ENCODE measurements around the gene DPYSL5. TPM values are rescaled to one million over a fixed set of nuclear protein-coding genes. Genes with fewer than 3 reads are reported as not detected.

DPYSL5 gene
- polyA plus RNA-seq, 2 of the 4 experiments (the other 2 are of a cell fraction), result 2.5 to 8.2 TPM

GRCh38 chr2:26997394-26997793 lies 149.5 kb downstream of the DPYSL5 start:
- 85% methylated on average over 10 of the region's 10 CpGs for WGBS (ENCODE audit: missing lambda C conversion rate)
- ChIA-PET CTCF (interaction anchor here (1.1 to 6.9 kb wide), 6 partner anchors 12 to 151 kb away, joined by 3 to 58 read pairs (median 8); no protein-coding TSS in a partner anchor), POLR2A (no interaction called here)
- ATAC-seq (no peak), DNase-seq (ENCODE audit: low read depth in 1 of 2, low spot score in 1 of 2) (no peak), FAIRE-seq (no peak)
- no peak for TF ChIP-seq HDAC2 (IDR thresholded peaks at IDR 0.05)
- Histone ChIP-seq H3K4me2 (no peak overlapping the region), H3K27ac (no peak overlapping the region), H3K4me3 (no peak overlapping the region), H3K9me3 (no peaks in the 10 kb centered on the region), H3K4me1 (peaks cover 7% of the 10 kb centered on the region; the same call in 1 of the 3 replicates)

- WGBS (ENCODE audit: missing lambda C conversion rate), result 65% methylated on average over 1 of the region's 1 CpG
- TF ChIP-seq USF2 (IDR thresholded peaks at IDR 0.05) (no peak), FOXS1 (CRISPR knock-in tag; IDR thresholded peaks at IDR 0.05) (no peak), CBX8 (IDR thresholded peaks at IDR 0.05) (no peak), REST (IDR thresholded peaks at IDR 0.05) (no peak), PHF8 (IDR thresholded peaks at IDR 0.05; ENCODE audit: borderline replicate concordance, low read depth) (no peak), MAFK (IDR thresholded peaks at IDR 0.05; ENCODE audit: partially characterized antibody) (no peak), HMGXB4 (CRISPR knock-in tag; IDR thresholded peaks at IDR 0.05; ENCODE audit: borderline replicate concordance) (no peak), SMC3 (IDR thresholded peaks at IDR 0.05) (no peak)
- Histone ChIP-seq H3K4me3 (no peak overlapping the region), H3K4me2 (no peak overlapping the region), H3K9me3 (no peaks in the 10 kb centered on the region), H3K27ac (no peak overlapping the region), H3K4me1 (peaks cover 7% of the 10 kb centered on the region; the same call in 1 of the 3 replicates)
- CTCF ChIA-PET, result interaction anchor here (0.9 to 6.9 kb wide), 8 partner anchors 9 to 152 kb away, joined by 3 to 58 read pairs (median 6); no protein-coding TSS in a partner anchor
- no peak for ATAC-seq
- no peak for DNase-seq (ENCODE audit: low read depth in 1 of 2, low spot score in 1 of 2)
- no peak for FAIRE-seq
- POLR2A ChIA-PET, result no interaction called here
These were observed 150.4 kb downstream of the DPYSL5 start for GRCh38 chr2:26998323-26998722.

Other genes with a start within 250 kb of the DPYSL5 start
- 1.0 and 2.7 TPM in 2 replicates for gene CIB4, start 206.8 kb upstream of the DPYSL5 start, polyA plus RNA-seq (2011; rRNA removed)
- gene CIB4, start 206.8 kb upstream of the DPYSL5 start, polyA plus RNA-seq (2017; fragmentation: RNase III; extraction: RNeasy Plus Mini Kit Qiagen cat#74134 plus additional on column Dnase treatment), result 0.30 to 0.76 TPM in 2 of 3 replicates, not detected in the other
- 2.8 and 3.5 TPM in 2 replicates for gene KCNK3, start 155.4 kb upstream of the DPYSL5 start, polyA plus RNA-seq (2011; rRNA removed)
- 1.6 to 3.4 TPM (median 2.4 TPM) in 3 replicates for gene KCNK3, start 155.4 kb upstream of the DPYSL5 start, polyA plus RNA-seq (2017; fragmentation: RNase III; extraction: RNeasy Plus Mini Kit Qiagen cat#74134 plus additional on column Dnase treatment)
- 41.3 and 55.7 TPM in 2 replicates for gene SLC35F6, start 83.8 kb upstream of the DPYSL5 start, polyA plus RNA-seq (2011; rRNA removed)
- 40.1 to 47.6 TPM (median 46.9 TPM) in 3 replicates for gene SLC35F6, start 83.8 kb upstream of the DPYSL5 start, polyA plus RNA-seq (2017; fragmentation: RNase III; extraction: RNeasy Plus Mini Kit Qiagen cat#74134 plus additional on column Dnase treatment)
- gene CENPA, start 62.1 kb upstream of the DPYSL5 start, polyA plus RNA-seq (2011; rRNA removed), result 44.1 and 46.0 TPM in 2 replicates
- 41.6 to 45.7 TPM (median 43.7 TPM) in 3 replicates for gene CENPA, start 62.1 kb upstream of the DPYSL5 start, polyA plus RNA-seq (2017; fragmentation: RNase III; extraction: RNeasy Plus Mini Kit Qiagen cat#74134 plus additional on column Dnase treatment)
- gene MAPRE3, start 122.5 kb downstream of the DPYSL5 start, polyA plus RNA-seq (2011; rRNA removed), result 12.0 and 12.1 TPM in 2 replicates
- 19.3 to 21.8 TPM (median 21.5 TPM) in 3 replicates for gene MAPRE3, start 122.5 kb downstream of the DPYSL5 start, polyA plus RNA-seq (2017; fragmentation: RNase III; extraction: RNeasy Plus Mini Kit Qiagen cat#74134 plus additional on column Dnase treatment)
- gene TMEM214, start 184.8 kb downstream of the DPYSL5 start, polyA plus RNA-seq (2011; rRNA removed), result 74.9 and 106 TPM in 2 replicates
- 48.1 to 57.0 TPM (median 54.3 TPM) in 3 replicates for gene TMEM214, start 184.8 kb downstream of the DPYSL5 start, polyA plus RNA-seq (2017; fragmentation: RNase III; extraction: RNeasy Plus Mini Kit Qiagen cat#74134 plus additional on column Dnase treatment)
- gene AGBL5, start 203.5 kb downstream of the DPYSL5 start, polyA plus RNA-seq (2011; rRNA removed), result 48.3 and 52.7 TPM in 2 replicates
- 25.5 to 28.3 TPM (median 26.1 TPM) in 3 replicates for gene AGBL5, start 203.5 kb downstream of the DPYSL5 start, polyA plus RNA-seq (2017; fragmentation: RNase III; extraction: RNeasy Plus Mini Kit Qiagen cat#74134 plus additional on column Dnase treatment)
- 392 and 408 TPM in 2 replicates for gene OST4, start 223.5 kb downstream of the DPYSL5 start, polyA plus RNA-seq (2011; rRNA removed)
- gene OST4, start 223.5 kb downstream of the DPYSL5 start, polyA plus RNA-seq (2017; fragmentation: RNase III; extraction: RNeasy Plus Mini Kit Qiagen cat#74134 plus additional on column Dnase treatment), result 809 to 921 TPM (median 880 TPM) in 3 replicates
- 0.13 TPM in 2 replicates for gene EMILIN1, start 230.5 kb downstream of the DPYSL5 start, polyA plus RNA-seq (2011; rRNA removed)
- 0.46 to 0.51 TPM (median 0.49 TPM) in 3 replicates for gene EMILIN1, start 230.5 kb downstream of the DPYSL5 start, polyA plus RNA-seq (2017; fragmentation: RNase III; extraction: RNeasy Plus Mini Kit Qiagen cat#74134 plus additional on column Dnase treatment)
- gene KHK, start 238.6 kb downstream of the DPYSL5 start, polyA plus RNA-seq (2011; rRNA removed), result 4.2 and 4.4 TPM in 2 replicates
- 7.6 to 8.5 TPM (median 8.3 TPM) in 3 replicates for gene KHK, start 238.6 kb downstream of the DPYSL5 start, polyA plus RNA-seq (2017; fragmentation: RNase III; extraction: RNeasy Plus Mini Kit Qiagen cat#74134 plus additional on column Dnase treatment)

All from A549 (cell line).